ENCODE data around the gene AURKAIP1.

Gene AURKAIP1

GRCh38 chr1:1361233-1361981 is 13.6 kb downstream of the AURKAIP1 start:
- no peak for TF ChIP-seq CTCF (IDR thresholded peaks at IDR 0.05)
- no peak overlapping the region for H3K27ac ChIP-seq
- no peaks in the 10 kb centered on the region for H3K9me3 ChIP-seq
- peaks cover 78% of the 10 kb centered on the region for H3K27me3 ChIP-seq
- no peak overlapping the region for H3K4me3 ChIP-seq (ENCODE audit: low read depth in 1 of 2, low read length in 1 of 2)
- no peaks in the 10 kb centered on the region for H3K36me3 ChIP-seq
- H3K4me1 ChIP-seq (ENCODE audit: control insufficient read depth in 1 of 2, insufficient read depth in 1 of 2, low read depth in 1 of 2, low read length in 1 of 2), result no peaks in the 10 kb centered on the region

GRCh38 chr1:1360506-1361169 is 14.4 kb downstream of the AURKAIP1 start:
- Histone ChIP-seq H3K4me3 (ENCODE audit: low read depth in 1 of 2, low read length in 1 of 2) (no peak overlapping the region), H3K36me3 (no peaks in the 10 kb centered on the region), H3K4me1 (ENCODE audit: control insufficient read depth in 1 of 2, insufficient read depth in 1 of 2, low read depth in 1 of 2, low read length in 1 of 2) (no peaks in the 10 kb centered on the region), H3K27ac (no peak overlapping the region), H3K27me3 (peaks cover 86% of the 10 kb centered on the region), H3K9me3 (no peaks in the 10 kb centered on the region)
- TF ChIP-seq CTCF (IDR thresholded peaks at IDR 0.05), result no peak

GRCh38 chr1:1359664-1360468 is 15.1 kb downstream of the AURKAIP1 start:
- no peak for TF ChIP-seq CTCF (IDR thresholded peaks at IDR 0.05)
- Histone ChIP-seq H3K9me3 (no peaks in the 10 kb centered on the region), H3K27ac (no peak overlapping the region), H3K36me3 (no peaks in the 10 kb centered on the region), H3K4me3 (ENCODE audit: low read depth in 1 of 2, low read length in 1 of 2) (no peak overlapping the region), H3K27me3 (peaks cover 91% of the 10 kb centered on the region), H3K4me1 (ENCODE audit: control insufficient read depth in 1 of 2, insufficient read depth in 1 of 2, low read depth in 1 of 2, low read length in 1 of 2) (peaks cover 0 to 7% of the 10 kb centered on the region in 2 experiments)

- Histone ChIP-seq H3K36me3 (no peaks in the 10 kb centered on the region), H3K27me3 (peaks cover 91% of the 10 kb centered on the region), H3K4me1 (ENCODE audit: control insufficient read depth in 1 of 2, insufficient read depth in 1 of 2, low read depth in 1 of 2, low read length in 1 of 2) (peaks cover 0 to 10% of the 10 kb centered on the region in 2 experiments), H3K9me3 (no peaks in the 10 kb centered on the region), H3K4me3 (ENCODE audit: low read depth in 1 of 2, low read length in 1 of 2) (no peak overlapping the region), H3K27ac (no peak overlapping the region)
- TF ChIP-seq CTCF (IDR thresholded peaks at IDR 0.05), result no peak
Observed at GRCh38 chr1:1359308-1359663, 15.7 kb downstream of the AURKAIP1 start.

GRCh38 chr1:1358433-1359271 is 16.4 kb downstream of the AURKAIP1 start, which contains the start of gene MXRA8:
Gene MXRA8 (minus strand): TSS chr1:1358555. CDS start chr1:1358504, 51 bp downstream.
- Histone ChIP-seq H3K4me1 (ENCODE audit: control insufficient read depth in 1 of 2, insufficient read depth in 1 of 2, low read depth in 1 of 2, low read length in 1 of 2) (peaks cover 0 to 10% of the 10 kb centered on the region in 2 experiments), H3K27ac (no peak within 1 kb of the TSS), H3K4me3 (ENCODE audit: low read depth in 1 of 2, low read length in 1 of 2) (no peak within 1 kb of the TSS)

More at GRCh38 chr1:1358433-1359271, 16.4 kb downstream of the AURKAIP1 start, which contains the start of gene MXRA8:
- Histone ChIP-seq H3K27me3 (peaks cover 94% of the 10 kb centered on the region), H3K9me3 (no peaks in the 10 kb centered on the region), H3K36me3 (no peaks in the 10 kb centered on the region)
- TF ChIP-seq CTCF (IDR thresholded peaks at IDR 0.05), result no peak
